ENCODE results near the gene DBX2.
"Not testable (repeated sequence)": the region's sequence is repeated elsewhere in the genome, so short reads cannot be mapped to it uniquely, and the experiment has no call there.

Gene DBX2

DNA sequence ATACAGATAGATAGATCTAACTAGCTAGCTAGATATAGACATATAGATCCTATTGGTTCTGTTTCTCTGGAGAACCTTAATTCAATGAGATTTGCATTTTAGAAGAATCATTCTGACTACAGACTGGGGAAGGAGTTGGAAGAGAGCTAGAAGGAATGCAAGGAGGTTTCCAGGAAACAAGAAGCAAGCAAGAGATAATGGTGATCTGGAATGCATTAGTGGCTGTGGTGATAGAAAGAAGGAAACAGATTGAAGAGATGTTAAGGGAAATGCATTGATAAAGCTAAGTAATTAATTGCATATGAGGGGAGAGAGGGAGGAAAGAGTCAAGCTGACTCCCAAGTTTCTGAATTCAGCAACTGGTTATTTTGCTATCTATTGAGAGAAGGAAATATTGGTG is 42.7 kb downstream of the DBX2 start:
- DNase-seq, result no peak

DNA sequence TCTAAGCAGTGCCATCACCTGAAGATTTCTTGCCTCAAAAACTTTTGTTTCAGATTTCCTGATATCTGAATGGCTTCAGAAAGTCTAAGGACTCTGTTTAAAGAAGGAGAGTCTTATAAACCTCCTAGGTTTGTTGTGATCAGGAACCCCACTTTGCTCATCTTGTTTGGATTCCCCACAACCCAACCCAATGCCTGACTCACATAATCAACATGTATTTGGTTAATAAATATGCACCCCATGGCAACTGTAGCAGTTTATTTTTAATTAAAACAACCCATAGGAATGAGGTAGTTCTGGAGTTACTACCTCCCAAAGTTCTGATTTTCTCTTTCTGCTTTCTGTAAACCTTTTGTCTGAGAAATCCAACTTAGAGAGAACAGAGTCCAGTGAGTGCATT is 51.5 kb downstream of the DBX2 start:
- DNase-seq, result no peak

DNA sequence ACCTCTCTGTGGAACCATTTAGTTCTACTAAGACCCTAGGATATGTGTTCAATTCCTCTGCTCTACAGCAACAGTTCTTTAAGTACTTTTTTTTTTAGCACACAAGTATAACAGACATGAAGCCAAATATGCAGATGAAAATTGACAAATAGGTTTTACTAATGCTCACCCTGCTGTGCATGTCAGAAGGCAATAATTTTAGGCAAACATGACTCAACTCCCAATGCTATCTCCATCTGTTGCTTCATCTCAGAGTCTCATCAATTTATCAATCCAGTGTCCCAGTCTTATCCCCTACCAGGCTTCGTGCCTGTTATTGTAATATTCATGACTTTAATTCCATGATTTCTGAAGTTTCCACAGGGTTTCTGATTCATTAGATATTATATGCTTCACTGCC is 57.7 kb downstream of the DBX2 start:
- no peak for DNase-seq

DNA sequence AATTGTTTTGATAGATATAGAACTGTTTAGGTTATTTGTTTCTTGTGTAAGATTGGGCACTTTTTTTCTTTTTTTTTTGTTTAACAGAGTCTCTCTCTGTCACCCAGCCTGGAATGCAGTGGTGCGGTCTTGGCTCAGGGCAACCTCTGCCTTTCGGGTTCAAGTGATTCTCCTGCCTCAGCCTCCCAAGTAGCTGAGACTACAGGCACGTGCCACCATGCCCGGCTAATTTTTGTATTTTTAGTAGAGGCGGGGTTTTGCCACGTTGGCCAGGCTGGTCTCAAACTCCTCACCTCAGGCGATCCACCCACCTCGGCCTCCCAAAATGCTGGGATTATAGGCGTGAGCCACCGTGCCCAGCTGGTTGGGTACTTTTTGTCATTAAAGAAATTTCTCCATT is 66.0 kb downstream of the DBX2 start:
- DNase-seq, result not testable (repeated sequence)

DNA sequence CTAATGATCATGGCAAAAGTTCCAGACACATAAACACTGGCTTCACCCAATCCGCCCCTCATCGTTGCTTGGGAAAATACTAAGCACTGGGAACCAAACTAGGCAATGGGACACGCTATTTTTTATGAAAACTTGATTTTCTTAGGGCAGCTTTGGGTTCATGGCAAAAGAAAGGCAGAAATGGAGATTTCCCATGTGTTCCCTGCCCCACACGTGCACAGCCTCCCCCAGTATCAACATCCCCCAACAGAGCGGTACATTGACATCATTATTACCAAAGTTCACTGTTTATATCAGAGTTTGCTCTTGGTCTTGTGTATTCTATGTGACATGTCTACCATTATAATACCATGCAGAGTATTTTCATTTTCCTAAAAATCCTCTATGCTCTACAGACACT is 71.0 kb downstream of the DBX2 start:
- DNase-seq, result no peak

DNA sequence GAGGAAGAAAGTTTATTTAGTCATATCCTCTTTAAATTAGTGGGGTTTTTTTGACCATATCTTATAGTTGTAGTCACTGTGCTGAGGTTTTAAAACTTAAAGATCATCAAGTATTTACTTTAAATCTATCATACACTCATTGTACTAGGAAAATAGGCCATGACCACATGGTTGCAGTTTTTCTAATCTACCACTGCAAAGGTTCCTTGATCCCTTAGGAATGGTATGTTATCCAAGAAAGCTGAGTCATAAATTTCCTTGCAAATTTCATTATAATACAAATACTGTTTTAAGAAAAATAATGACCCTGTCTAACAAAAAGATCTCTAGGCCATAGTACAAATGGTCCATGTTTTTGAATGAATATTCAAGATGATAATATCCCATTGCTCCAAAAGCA is 74.7 kb downstream of the DBX2 start:
- no peak for DNase-seq

DNA sequence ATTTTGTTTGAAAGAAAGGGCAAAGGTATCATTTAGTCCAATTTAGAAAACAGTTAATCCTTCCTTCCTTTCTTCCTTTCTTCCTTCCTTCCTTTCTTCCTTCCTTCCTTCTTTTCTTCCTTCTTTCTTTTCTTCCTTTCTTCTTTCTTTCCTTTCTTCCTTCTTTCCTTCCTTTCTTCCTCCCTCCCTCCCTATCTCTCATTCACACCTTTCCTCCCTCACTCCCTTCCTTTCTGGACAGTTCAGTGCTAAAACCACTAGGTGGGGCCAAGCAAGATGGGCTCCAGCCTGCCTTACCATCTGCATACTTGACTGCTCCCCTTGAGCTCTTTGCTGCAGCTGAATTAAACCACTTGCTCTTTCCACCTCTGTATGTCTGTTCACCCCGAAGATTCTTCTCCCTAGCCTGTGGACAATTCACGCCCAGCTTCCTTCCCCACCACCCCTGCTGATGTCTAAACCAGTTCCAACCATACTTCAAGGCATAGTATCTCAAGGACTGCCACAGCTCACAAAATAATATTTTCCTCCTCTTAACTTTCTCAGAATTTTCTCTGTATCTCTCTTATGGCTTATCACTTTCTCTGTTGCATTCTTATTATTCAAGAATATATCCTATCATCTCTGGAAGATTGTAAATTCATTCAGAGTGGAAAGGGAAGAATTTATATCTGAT is 78.0 kb downstream of the DBX2 start:
- DNase-seq, result peak in 2 of 3 experiments; percentile 13 to 57

DNA sequence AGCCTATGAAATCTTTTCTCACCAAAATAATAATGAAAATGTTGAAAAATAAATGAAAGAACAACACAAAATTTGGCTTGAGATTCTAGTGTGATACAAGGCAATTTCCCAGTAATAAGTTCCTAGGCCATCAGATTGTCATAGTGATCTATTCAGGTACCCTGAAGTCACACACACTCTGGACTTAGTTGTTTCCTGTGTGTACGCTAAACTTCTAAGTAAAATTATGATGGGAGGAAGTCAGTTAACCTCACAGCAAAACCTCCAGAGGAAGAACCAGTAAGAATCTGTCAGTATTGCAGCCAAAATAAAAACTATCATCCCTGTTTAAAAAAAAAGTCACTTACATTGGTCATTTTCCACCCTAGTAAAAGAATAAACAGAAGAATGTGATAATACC is 81.9 kb downstream of the DBX2 start:
- DNase-seq, result no peak
